Skin of body (tissue), 2 donors: ENCODE data around the gene FOXC2. TPM values are rescaled to one million over a fixed set of nuclear protein-coding genes. Genes with fewer than 3 reads are reported as not detected.

ENCODE experiments used
- DNase-seq: peaks from one replicate; lab custom pipeline; 2025; lab: John Stamatoyannopoulos, UW
- total RNA-seq: library from RNA; depleted of rRNA; stranded (reverse); fragments of >200 nt; gene quantifications from one replicate; pipeline ENCODE4 v1.2.3, GENCODE V29; 2014

Gene FOXC2
- total RNA-seq, 1 donor from 2014 or later: 0.10 TPM

- no peak for DNase-seq
These were observed 45.3 kb downstream of the FOXC2 start for GRCh38 chr16:86611941-86612340.

DNA sequence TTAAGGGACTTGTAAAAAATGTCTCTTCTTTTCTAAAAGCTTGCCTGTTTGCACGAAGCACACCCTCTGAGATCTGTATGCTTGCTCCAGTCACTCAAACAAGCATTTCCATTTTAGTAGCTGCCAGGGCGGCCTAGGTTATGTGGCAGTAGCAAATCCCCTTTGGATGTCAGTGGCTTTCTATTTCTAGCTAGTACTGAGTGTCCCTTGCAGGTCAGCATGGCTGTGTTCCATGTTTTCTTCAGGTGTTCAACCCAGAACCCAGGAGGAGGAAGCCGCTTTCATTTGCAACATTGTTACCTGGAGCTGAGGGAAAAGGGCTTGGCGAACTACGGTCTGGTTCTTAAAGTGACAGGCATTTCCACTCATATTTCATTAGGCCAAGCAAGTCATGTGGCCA is 48.1 kb downstream of the FOXC2 start:
- no peak for DNase-seq

DNA sequence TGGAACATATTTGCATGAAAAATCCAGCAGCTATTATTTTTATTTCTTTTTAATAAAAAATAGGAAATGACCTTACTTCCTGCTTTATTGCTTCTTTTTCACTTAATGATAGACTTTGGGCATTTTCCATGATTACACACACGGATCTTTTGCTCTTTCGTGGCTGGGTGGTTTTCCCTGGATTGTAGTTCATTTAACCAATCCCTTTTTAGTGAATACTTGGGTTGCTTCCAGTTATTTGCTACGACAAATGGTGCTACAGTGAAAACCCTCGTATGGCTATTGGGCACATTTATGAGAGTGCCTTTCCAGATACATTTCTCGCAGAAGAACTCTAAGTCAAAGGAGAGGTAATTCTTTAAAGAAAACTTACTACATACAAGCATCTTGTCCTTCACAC is 50.3 kb downstream of the FOXC2 start:
- DNase-seq: no peak

DNA sequence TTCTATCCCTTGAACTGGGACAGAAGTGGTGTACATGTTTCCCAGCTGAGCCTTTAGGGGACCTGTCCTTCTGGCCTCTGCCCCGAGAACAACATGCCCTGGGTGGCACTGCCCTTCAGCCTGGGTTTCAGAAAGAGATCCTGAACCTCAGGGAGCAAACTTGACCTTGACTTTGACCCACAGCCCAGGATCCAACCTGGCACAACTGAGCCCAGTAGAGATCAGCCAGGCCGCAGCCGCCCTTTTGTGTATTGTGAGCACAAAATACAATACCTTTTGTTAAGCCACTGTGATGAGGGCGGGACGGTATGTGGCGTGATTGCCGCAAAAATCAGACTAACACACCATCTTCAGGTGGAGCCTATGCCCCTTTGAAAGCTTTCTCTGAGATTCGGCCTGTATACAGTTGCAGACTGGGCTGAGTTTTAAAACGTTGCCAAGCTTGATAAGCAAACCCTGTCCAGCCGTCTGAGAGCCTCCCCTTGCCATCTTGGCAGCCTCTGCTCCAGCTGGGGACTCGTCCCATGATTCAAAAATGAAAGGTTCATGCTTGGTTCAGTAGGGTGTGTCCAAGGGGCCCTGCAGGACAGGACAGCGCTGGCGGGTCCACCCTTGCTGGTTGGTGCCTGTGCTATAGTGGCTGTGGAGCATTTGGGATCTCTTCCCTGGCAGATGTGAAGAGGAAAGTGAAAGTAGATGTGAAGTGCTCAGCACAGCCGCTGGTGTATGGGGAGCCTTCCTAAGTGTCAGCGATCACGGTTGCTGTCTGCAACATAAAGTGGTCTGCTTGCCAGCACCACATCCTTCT is 52.0 kb downstream of the FOXC2 start:
- DNase-seq: no peak

Other genes starting within 250 kb of the FOXC2 start
- gene FOXF1, start 56.3 kb upstream of the FOXC2 start, total RNA-seq: not detected
- 16.1 TPM for gene MTHFSD, start 11.6 kb upstream of the FOXC2 start, total RNA-seq
- 0.30 TPM for gene FOXL1, start 11.7 kb downstream of the FOXC2 start, total RNA-seq